ENCODE data around the gene TMIE. TPM values are rescaled to one million over a fixed set of nuclear protein-coding genes. Genes with fewer than 3 reads are reported as not detected.

Gene TMIE
- total and polyA plus RNA-seq, 7 donors = 0.63 to 1.8 (median 1.3) TPM; not detected in 3

DNA sequence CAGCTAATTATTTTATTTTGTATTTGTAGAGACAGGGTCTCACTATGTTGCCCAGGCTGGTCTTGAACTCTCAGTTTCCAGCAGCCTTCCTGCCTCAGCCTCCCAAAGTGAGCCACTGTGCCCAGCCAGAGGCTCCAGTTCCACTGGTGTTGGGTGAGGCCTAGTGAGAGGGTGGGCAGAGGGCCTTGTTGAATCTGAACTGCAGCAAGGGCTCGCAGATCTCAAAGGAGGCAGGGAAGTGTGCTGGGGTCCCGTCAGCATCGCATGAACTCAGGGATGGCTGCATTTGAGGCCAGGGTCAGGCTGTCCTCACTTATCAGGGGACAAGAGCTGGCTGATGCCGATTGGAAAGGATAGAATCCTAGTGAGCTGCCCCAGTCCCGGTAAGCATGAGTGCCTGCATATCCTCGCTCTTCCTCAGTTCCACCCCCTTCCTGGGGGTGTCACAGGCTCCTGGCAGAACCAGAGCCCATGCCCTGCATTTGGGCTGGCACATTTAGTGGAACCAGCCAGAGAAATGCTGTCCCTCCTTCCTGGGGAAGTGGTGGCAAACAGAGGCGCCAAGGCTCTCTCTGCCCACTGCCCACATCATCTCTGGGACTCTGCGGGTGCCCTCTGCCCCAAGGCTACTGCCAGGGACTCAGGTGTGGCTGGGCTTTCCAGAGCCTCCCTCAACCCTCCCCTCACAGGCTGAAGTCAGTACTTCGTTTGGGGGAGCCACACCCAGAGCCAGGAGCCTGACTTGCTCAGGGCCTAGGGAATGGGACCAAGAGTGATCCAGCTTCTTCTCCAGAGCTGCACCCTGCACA is 31.8 kb upstream of the TMIE start:
- DNase-seq = peak; percentile 47
- Histone ChIP-seq H3K27ac (no peak overlapping the region), H3K4me3 (no peak overlapping the region), H3K9me3 (no peaks in the 10 kb centered on the region), H3K27me3 (no peaks in the 10 kb centered on the region), H3K4me1 (peaks cover 0 to 14% (median 8%) of the 10 kb centered on the region in 4 donors), H3K36me3 (no peaks in the 10 kb centered on the region)
- intact Hi-C loops (cut with DNase I) = no loop called here
- 76 to 86% methylated on average over 9 of the region's 9 CpGs for WGBS, 2 donors
- TF ChIP-seq, protein P1, sequence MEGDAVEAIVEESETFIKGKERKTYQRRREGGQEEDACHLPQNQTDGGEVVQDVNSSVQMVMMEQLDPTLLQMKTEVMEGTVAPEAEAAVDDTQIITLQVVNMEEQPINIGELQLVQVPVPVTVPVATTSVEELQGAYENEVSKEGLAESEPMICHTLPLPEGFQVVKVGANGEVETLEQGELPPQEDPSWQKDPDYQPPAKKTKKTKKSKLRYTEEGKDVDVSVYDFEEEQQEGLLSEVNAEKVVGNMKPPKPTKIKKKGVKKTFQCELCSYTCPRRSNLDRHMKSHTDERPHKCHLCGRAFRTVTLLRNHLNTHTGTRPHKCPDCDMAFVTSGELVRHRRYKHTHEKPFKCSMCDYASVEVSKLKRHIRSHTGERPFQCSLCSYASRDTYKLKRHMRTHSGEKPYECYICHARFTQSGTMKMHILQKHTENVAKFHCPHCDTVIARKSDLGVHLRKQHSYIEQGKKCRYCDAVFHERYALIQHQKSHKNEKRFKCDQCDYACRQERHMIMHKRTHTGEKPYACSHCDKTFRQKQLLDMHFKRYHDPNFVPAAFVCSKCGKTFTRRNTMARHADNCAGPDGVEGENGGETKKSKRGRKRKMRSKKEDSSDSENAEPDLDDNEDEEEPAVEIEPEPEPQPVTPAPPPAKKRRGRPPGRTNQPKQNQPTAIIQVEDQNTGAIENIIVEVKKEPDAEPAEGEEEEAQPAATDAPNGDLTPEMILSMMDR (IDR thresholded peaks at IDR 0.05) = no peak
- TF ChIP-seq EP300 (IDR thresholded peaks at IDR 0.05) (no peak), POLR2A (IDR thresholded peaks at IDR 0.05) (no peak), POLR2AphosphoS5 (IDR thresholded peaks at IDR 0.05) (no peak)

DNA sequence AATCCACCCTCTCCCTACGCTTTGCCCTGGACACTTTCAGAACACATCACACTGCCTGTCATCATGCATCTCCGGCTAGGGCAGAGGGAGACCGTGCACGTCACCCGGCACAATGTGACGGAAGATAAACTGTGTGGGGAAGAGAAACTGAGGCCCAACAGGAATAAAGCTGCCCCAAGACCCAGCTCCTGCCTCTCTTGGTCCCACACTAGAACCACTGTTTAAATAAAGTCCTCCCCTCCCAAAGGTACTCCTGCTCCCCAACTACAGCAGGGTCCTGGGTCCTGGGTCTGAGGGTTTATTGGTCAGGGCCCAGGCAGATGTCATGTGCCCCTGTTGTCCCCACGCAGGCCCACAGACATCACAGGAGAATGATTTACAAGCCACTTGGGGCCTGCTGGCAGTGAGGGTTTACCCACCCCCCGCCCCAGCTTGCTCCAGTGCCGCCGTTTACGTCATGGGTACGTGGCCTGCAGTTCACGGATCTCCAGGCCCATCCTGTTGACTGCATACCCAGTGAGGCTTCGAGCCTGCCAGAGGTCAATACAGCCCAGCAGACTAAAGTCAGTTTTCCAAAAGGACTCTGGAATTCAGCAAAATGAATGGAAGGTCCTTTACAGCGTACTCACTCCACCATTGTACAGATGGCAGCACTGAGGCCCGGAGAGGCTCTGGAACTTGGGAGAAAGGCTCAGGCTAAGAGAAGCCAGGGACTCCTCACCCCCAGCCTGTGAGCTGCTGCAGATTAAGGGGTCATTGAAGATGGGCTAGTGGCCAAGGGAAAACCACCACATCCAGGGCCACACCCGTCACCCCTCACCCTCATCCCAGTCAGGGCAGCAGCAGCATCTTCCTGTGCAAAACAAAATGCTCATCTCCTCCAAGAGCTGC is 30.9 kb upstream of the TMIE start:
- TF ChIP-seq POLR2AphosphoS5 (IDR thresholded peaks at IDR 0.05) = no peak
- TF ChIP-seq EP300 (IDR thresholded peaks at IDR 0.05) = no peak
- TF ChIP-seq POLR2A (IDR thresholded peaks at IDR 0.05) = no peak
- TF ChIP-seq, protein P1 (IDR thresholded peaks at IDR 0.05) = no peak
- Histone ChIP-seq H3K9me3 (no peaks in the 10 kb centered on the region), H3K27ac (no peak overlapping the region), H3K36me3 (no peaks in the 10 kb centered on the region), H3K4me1 (peaks cover 0 to 14% (median 8%) of the 10 kb centered on the region in 4 donors), H3K27me3 (no peaks in the 10 kb centered on the region), H3K4me3 (no peak overlapping the region)
- intact Hi-C loops (cut with DNase I) = no loop called here
- 85 to 90% methylated on average over 17 of the region's 17 CpGs for WGBS, 2 donors
- no peak for DNase-seq

DNA sequence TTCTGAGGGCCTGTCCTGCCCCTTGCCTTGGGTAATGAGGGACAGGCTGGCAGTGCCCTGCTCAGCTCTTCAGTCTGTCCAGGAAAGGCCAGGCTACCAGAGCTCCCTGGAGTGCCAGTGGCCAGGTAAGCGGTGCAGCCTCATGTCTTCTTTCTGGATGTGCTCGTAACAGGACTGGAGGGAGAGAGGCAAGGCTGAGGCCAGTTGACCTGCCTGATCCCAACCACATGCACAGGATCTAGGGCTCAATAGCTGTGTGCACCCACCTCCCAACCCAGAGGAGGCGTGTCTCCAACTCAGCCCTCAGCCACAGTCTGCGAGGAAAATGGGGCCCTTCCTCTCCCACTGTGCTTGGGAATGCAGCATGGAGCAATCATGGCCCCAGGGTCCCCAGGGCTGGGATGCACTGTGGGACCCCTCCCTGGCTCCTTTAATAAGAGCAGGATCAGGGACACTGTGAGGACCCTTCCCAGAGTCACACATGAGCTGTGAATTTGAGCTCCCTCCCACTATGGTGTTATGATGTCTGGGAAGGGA is 30.2 kb upstream of the TMIE start:
- no peaks in the 10 kb centered on the region for H3K9me3 ChIP-seq
- no peak overlapping the region for H3K27ac ChIP-seq
- intact Hi-C loops (cut with DNase I) = no loop called here
- DNase-seq = peak; percentile 35
- 93 to 95% methylated on average over 4 of the region's 4 CpGs for WGBS, 2 donors
- no peaks in the 10 kb centered on the region for H3K27me3 ChIP-seq
- no peaks in the 10 kb centered on the region for H3K36me3 ChIP-seq
- H3K4me1 ChIP-seq = peaks cover 0 to 13% (median 8%) of the 10 kb centered on the region in 4 donors
- TF ChIP-seq, protein P1 (IDR thresholded peaks at IDR 0.05) = no peak
- TF ChIP-seq POLR2A (IDR thresholded peaks at IDR 0.05) (no peak), POLR2AphosphoS5 (IDR thresholded peaks at IDR 0.05) (no peak), EP300 (IDR thresholded peaks at IDR 0.05) (no peak)
- no peak overlapping the region for H3K4me3 ChIP-seq

DNA sequence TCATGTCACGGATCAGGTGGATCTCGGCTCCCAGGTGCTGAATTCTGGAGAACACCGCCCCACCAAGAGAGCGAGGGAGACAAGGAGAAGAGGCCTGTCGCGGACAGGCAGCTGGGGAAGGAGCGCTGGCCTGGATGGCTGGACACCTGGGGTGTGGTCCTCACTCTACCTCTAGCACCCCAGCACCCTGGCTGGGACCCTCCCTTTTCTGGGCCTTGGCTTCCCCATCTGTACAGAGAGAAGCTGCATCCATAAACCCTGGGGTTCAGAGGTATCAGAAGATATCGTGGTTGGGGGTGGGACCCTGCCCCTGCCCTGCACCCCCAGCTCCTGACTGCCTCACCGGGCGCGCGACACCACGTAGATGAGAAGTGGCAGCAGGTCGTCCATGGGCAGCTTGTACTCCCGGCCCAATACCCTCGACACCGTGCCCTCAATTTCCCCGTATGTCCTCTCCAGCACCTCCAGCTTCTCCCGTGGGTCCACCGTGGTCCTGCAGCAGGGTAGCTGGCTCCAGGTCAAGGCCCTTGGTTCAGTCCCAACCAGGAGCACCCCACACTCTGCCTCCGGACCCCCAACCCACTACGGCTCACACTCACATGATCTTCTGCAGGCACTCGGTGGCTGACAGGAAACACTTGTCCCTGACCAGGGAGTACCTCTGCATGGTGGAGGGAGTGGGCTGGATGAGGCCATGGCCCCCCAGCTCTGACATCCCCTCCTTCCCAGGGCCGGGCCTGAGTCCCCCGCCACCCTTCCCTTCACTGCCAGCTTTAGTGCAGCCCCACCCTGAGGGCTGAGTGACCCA is 29.4 kb upstream of the TMIE start:
- H3K27ac ChIP-seq = no peak overlapping the region
- H3K9me3 ChIP-seq = no peaks in the 10 kb centered on the region
- 92 to 94% methylated on average over 25 of the region's 25 CpGs for WGBS, 2 donors
- no peaks in the 10 kb centered on the region for H3K27me3 ChIP-seq
- H3K4me1 ChIP-seq = peaks cover 0 to 5% (median 3%) of the 10 kb centered on the region in 4 donors
- DNase-seq = peak; percentile 62
- no peak overlapping the region for H3K4me3 ChIP-seq
- intact Hi-C loops (cut with DNase I) = no loop called here
- TF ChIP-seq POLR2A (IDR thresholded peaks at IDR 0.05) (no peak), POLR2AphosphoS5 (IDR thresholded peaks at IDR 0.05) (no peak), EP300 (IDR thresholded peaks at IDR 0.05) (no peak)
- TF ChIP-seq, protein P1 (IDR thresholded peaks at IDR 0.05) = no peak
- H3K36me3 ChIP-seq = no peaks in the 10 kb centered on the region
